Mucosa of stomach (tissue), 1 donor: ENCODE data around the gene PHKB.
"Not testable (repeated sequence)": the region's sequence is repeated elsewhere in the genome, so short reads cannot be mapped to it uniquely, and the experiment has no call there.

Experiments used
- H3K27me3 ChIP-seq: one replicate; pipeline ENCODE4 v1.7.0; 2013; ENCODE audit warnings: mild to moderate bottlenecking, low read length; ENCODE audit not compliant: control insufficient read depth, insufficient read depth
- H3K36me3 ChIP-seq: one replicate; pipeline ENCODE4 v1.7.0; 2013; ENCODE audit warnings: low read length; ENCODE audit not compliant: control insufficient read depth, insufficient read depth
- H3K4me1 ChIP-seq: one replicate; pipeline ENCODE4 v1.7.0; 2013; ENCODE audit warnings: mild to moderate bottlenecking, low read length; ENCODE audit not compliant: control insufficient read depth, insufficient read depth
- H3K4me3 ChIP-seq: one replicate; pipeline ENCODE4 v1.7.0; 2013; ENCODE audit warnings: low read length
- H3K9ac ChIP-seq: one replicate; pipeline ENCODE4 v1.7.0; 2013; ENCODE audit warnings: mild to moderate bottlenecking, low read length, moderate library complexity
- H3K9me3 ChIP-seq: one replicate; pipeline ENCODE4 v1.7.0; 2013; ENCODE audit warnings: mild to moderate bottlenecking, low read length, moderate library complexity; ENCODE audit not compliant: control insufficient read depth
- donor health status: Pancreatic carcinoma.

The PHKB gene

DNA sequence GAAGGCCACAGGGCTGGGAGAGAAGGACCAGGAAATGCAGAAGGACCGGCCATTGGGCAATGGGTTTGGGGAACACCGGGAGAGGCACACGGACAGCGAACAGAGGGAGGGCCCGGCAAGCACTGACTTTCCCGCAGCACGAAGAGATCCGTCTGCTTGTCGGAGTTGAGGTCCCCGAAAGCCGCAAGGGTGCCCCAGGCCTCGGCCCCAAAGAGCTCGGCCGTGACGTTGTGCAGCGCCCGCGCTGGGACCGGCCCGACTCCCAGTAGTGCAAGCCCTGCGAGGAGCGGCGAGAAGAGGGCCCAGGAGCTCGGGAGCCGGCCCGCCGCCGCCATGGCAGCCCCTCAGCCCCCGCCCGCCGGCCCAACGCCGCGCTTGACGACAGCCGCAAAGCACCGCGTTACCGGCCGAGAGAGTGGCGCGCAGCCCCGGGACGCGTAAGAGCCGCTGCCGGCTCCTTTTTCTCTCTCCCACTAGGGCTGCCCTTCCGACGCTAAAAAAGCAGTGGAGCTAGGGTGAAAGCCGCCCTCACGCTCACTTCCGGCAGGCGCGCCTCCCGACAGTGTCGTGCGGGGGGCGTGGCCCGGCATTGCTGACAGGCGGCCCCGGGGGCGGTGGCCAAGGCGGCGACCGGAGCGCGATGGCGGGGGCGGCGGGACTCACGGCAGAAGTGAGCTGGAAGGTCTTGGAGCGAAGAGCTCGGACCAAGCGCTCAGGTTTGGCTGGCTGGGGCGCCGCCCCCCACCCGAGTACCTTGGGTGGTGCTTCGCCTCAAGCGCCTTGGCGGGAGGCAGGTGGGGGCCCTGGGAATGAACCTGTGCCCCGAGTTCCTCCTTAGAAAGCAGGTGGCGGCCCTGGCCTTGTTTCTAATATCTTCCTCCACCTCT lies at the start of gene PHKB, which contains the start of gene ITFG1:
PHKB (plus strand) TSS at position 621 of the 887 bp plus-strand sequence; CDS start at position 641, 20 bp downstream.
ITFG1 (minus strand) TSS at position 353 of the 887 bp plus-strand sequence; CDS start at position 335, 18 bp downstream.
- no peaks in the 10 kb centered on the region for H3K36me3 ChIP-seq
- peak within 1 kb of the TSS; percentile 93 for H3K4me3 ChIP-seq
- peaks cover 21% of the 10 kb centered on the region for H3K4me1 ChIP-seq
- H3K9ac ChIP-seq = peak within 1 kb of the TSS; percentile 92
- H3K9me3 ChIP-seq = no peaks in the 10 kb centered on the region
- H3K27me3 ChIP-seq = no peaks in the 10 kb centered on the region

DNA sequence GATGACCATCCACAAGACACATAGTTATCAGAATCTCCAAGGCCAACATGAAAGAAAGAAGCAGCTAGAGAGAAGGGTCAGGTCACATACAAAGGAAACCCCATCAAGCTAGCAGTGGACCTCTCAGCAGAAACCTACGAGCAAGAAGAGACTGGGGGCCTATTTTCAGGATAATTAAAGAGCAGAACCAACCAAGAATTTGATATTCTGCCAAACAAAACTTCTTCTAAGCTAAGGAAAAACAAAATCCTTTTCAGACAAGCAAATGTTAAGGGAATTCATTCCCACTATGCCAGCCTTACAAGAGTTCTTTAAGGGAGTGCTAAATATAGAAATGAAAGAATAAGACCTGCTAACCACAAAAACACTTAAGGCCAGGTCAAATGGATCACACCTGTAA lies 48.1 kb upstream of the PHKB start:
- no peaks in the 10 kb centered on the region for H3K9me3 ChIP-seq
- no peak overlapping the region for H3K4me3 ChIP-seq
- no peaks in the 10 kb centered on the region for H3K27me3 ChIP-seq
- no peaks in the 10 kb centered on the region for H3K4me1 ChIP-seq
- H3K36me3 ChIP-seq = no peaks in the 10 kb centered on the region
- H3K9ac ChIP-seq = no peak overlapping the region

DNA sequence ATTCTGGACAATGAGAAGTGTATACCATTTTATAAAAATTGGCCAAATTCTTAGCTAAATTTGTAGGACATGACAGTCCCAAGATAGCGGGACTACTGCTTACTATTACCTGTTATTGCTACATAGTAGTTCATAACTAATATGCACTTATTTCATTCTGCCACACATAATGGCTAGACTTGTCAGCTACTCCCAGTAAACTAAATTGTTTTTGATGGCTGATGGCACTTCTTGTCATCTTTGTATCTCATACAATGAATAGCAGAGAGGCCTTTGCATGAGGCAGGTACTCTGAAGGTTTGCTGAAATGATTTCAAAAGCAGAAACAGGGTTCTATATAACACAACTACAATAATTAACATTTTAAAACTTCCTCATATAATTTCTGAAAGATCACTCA lies 44.3 kb upstream of the PHKB start:
- no peak overlapping the region for H3K4me3 ChIP-seq
- no peak overlapping the region for H3K9ac ChIP-seq
- no peaks in the 10 kb centered on the region for H3K36me3 ChIP-seq
- no peaks in the 10 kb centered on the region for H3K27me3 ChIP-seq
- no peaks in the 10 kb centered on the region for H3K9me3 ChIP-seq
- no peaks in the 10 kb centered on the region for H3K4me1 ChIP-seq

DNA sequence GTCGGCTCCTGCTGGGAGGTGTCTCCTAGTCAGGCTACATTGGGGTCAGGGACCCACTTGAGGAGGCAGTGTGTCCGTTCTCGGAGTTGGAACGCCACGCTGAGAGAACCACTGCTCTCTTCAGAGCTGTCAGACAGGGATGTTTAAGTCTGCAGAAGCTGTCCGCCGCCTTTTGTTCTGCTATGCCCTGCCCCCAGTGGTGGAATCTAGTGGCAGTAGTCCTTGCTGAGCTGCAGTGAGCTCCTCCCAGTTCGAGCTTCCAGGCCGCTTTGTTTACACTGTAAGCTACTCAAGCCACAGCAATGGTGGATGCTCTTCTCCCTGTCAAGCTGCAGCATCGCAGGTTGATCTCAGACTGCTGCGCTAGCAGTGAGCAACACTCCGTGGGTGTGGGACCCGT lies 36.3 kb upstream of the PHKB start:
- Histone ChIP-seq H3K36me3 (no peaks in the 10 kb centered on the region), H3K9me3 (no peaks in the 10 kb centered on the region), H3K4me3 (no peak overlapping the region), H3K4me1 (no peaks in the 10 kb centered on the region), H3K9ac (no peak overlapping the region), H3K27me3 (no peaks in the 10 kb centered on the region)

DNA sequence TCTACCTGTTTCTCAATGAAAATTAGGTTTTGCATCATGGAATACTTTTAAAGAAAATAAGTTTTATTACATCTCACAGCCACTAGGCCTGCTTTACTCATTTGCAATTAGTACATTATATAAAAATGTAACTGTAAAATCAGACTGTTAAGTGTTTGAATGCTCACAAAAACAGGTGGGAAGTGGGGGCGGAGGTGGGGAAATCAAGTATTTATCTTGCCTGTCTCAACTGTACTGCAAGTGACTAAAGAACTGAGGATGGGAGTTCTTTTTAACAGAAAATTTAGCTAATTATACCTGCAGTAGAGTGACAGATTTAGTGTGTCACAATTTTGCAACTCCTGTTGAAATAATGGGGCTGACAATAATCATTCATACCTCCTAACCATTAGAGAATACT lies 34.3 kb upstream of the PHKB start:
- H3K27me3 ChIP-seq = no peaks in the 10 kb centered on the region
- H3K4me3 ChIP-seq = no peak overlapping the region
- H3K9ac ChIP-seq = no peak overlapping the region
- H3K36me3 ChIP-seq = no peaks in the 10 kb centered on the region
- no peaks in the 10 kb centered on the region for H3K9me3 ChIP-seq
- no peaks in the 10 kb centered on the region for H3K4me1 ChIP-seq

DNA sequence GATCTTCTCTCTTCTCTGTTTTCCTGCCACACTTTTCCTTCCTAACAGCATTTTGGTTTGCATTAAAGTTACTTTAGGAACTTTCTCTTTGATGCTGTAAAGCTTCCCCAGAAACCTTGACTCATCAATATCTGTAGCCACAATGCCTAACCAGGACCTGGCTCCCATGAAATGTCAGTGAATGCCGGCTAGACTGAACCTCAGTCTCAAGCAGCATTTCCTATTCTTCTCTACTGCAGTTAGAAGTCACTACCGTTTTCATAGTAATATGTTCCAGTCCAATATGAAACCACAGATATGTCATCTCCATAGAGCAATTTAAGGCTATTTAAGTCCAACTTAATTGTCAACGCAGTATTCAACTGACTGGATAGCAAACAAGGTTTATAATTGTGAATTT lies 29.2 kb upstream of the PHKB start:
- no peaks in the 10 kb centered on the region for H3K4me1 ChIP-seq
- H3K27me3 ChIP-seq = no peaks in the 10 kb centered on the region
- no peak overlapping the region for H3K9ac ChIP-seq
- H3K9me3 ChIP-seq = no peaks in the 10 kb centered on the region
- no peak overlapping the region for H3K4me3 ChIP-seq
- H3K36me3 ChIP-seq = no peaks in the 10 kb centered on the region

DNA sequence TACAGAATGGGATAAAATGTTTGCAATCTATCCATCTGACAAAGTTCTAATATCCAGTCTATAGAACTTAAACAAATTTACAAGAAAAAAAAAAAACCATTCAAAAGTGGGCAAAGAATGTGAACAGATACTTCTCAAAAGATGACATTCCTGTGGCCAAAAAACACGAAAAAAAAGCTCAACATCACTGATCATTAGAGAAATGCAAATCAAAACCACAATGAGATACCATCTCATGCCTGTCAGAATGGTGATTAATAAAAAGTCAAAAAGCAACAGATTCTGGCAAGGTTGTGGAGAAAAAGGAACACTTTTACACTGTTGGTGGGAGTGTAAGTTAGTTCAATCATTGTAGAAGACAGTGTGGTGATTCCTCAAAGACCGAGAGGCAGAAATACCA lies 26.9 kb upstream of the PHKB start:
- not testable (repeated sequence) for H3K9ac ChIP-seq, H3K4me3 ChIP-seq, H3K27me3 ChIP-seq, H3K9me3 ChIP-seq, H3K4me1 ChIP-seq, H3K36me3 ChIP-seq

DNA sequence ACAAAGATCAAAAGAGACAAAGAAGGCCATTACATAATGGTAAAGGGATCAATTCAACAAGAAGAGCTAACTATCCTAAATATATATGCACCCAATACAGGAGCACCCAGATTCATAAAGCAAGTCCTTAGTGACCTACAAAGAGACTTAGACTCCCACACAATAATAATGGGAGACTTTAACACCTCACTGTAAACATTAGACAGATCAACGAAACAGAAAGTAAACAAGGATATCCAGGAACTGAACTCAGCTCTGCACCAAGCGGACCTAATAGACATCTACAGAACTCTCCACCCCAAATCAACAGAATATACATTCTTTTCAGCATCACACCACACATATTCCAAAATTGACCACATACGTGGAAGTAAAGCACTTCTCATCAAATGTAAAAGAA lies 21.1 kb upstream of the PHKB start:
- not testable (repeated sequence) for H3K27me3 ChIP-seq

DNA sequence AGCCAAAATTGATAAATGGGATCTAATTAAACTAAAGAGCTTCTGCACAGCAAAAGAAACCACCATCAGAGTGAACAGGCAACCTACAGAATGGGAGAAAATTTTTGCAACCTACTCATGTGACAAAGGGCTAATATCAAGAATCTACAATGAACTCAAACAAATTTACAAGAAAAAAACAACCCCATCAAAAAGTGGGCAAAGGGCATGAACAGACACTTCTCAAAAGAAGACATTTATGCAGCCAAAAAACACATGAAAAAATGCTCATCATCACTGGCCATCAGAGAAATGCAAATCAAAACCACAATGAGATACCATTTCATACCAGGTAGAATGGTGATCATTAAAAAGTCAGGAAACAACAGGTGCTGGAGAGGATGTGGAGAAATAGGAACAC lies 18.2 kb upstream of the PHKB start:
- not testable (repeated sequence) for H3K27me3 ChIP-seq, H3K36me3 ChIP-seq, H3K9ac ChIP-seq, H3K9me3 ChIP-seq, H3K4me1 ChIP-seq, H3K4me3 ChIP-seq

More for the DNA sequence above, 21.1 kb upstream of the PHKB start:
- not testable (repeated sequence) for H3K9ac ChIP-seq, H3K9me3 ChIP-seq, H3K4me1 ChIP-seq, H3K36me3 ChIP-seq, H3K4me3 ChIP-seq

DNA sequence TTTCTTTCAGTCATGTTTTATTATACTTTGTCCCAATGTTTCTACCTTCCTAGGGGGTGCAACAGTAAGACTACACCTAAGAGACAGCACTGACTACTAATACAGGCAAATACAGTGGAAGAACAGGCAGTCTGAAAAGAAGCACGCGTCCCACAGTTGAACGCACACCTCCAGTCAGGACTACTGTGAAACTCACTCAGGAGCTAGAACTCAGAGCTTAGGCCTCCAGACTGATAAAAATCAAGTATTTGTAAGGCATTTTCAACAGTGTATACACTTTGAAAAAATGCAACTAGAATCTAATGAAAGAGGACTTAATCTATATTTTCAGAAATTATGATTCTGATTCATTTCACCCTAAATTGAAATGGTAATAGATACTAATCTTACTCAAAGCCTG lies 14.7 kb upstream of the PHKB start:
- Histone ChIP-seq H3K4me3 (no peak overlapping the region), H3K36me3 (no peaks in the 10 kb centered on the region), H3K9ac (no peak overlapping the region), H3K27me3 (no peaks in the 10 kb centered on the region), H3K4me1 (peaks cover 6% of the 10 kb centered on the region), H3K9me3 (no peaks in the 10 kb centered on the region)

DNA sequence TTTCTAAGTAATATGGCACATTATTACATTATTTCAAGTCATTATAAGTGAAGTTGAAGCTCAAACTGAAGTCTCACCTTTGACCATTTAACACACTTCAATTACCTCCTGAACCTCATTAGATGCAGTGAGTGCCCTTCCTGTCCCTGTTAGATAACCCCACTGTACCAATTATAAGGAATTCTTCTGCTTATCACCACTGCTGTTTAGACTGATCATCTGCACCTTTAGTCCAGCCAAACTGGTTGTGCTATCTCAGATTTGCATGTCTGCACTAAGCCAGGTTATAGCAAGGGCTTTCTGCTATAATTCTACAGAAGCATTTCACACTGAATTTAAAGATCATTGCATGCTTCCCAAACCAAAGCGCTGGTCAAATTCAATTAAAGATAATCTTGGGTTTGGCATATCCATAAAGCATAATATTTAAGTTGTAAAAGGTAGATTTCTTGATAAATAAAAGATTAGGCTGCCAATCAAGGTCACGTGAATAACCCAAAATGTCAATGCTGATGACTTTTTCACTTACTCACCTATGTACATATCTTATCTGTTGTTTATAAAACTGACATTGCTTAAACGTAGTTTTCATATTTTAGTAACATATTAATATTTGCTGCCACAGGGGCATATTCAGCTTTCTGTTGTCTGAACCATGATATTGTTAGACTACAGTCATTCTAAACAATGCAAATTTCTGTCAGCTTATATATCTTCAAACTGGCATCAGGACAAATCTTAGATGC lies 12.1 kb upstream of the PHKB start:
- Histone ChIP-seq H3K36me3 (no peaks in the 10 kb centered on the region), H3K9ac (no peak overlapping the region), H3K27me3 (no peaks in the 10 kb centered on the region), H3K4me3 (no peak overlapping the region), H3K9me3 (no peaks in the 10 kb centered on the region), H3K4me1 (peaks cover 6% of the 10 kb centered on the region)

DNA sequence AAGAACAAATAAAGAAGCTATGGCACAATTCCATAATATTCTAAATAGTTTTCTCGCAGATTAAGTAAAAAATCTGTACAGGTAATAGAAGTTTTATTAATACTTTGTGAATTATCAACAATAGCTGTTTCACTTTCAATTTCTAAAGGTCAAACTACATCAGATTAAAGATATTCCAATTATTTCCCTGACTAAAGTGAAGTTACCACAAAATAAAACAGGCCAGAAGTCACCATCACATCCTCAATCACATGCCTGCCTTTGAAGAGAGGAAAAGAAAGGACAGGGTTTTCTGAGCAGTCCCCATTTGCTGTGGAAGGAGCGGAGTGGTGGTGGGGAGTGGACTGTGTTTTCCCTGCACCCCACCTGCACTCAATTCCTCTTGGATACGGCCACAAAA lies 11.3 kb upstream of the PHKB start:
- Histone ChIP-seq H3K9ac (no peak overlapping the region), H3K27me3 (no peaks in the 10 kb centered on the region), H3K9me3 (no peaks in the 10 kb centered on the region), H3K36me3 (no peaks in the 10 kb centered on the region), H3K4me1 (peaks cover 6% of the 10 kb centered on the region), H3K4me3 (no peak overlapping the region)
